NCI-H524 treated with DMSO at 0.1 percent for 48 hours (cell line): ENCODE measurements around the gene ATG2A.

Experiments used
- DNase-seq: peaks from one replicate; lab custom pipeline; 2025; lab: John Stamatoyannopoulos, UW

Gene ATG2A

GRCh38 chr11:64902102-64902900, 14.7 kb downstream of the ATG2A start:
- no peak for DNase-seq

- no peak for DNase-seq
Measured at GRCh38 chr11:64900774-64901173, 16.2 kb downstream of the ATG2A start.

GRCh38 chr11:64900263-64900678, 16.7 kb downstream of the ATG2A start:
- DNase-seq: no peak

GRCh38 chr11:64898541-64898940, 18.5 kb downstream of the ATG2A start:
- no peak for DNase-seq

GRCh38 chr11:64898076-64898445, 18.9 kb downstream of the ATG2A start:
- no peak for DNase-seq

GRCh38 chr11:64897381-64898075, 19.5 kb downstream of the ATG2A start:
- no peak for DNase-seq

- no peak for DNase-seq
Measured at GRCh38 chr11:64896448-64897022, 20.5 kb downstream of the ATG2A start.

GRCh38 chr11:64894812-64895452, 22.1 kb downstream of the ATG2A start:
- DNase-seq: no peak

- no peak for DNase-seq
Measured at GRCh38 chr11:64894070-64894811, 22.8 kb downstream of the ATG2A start.

GRCh38 chr11:64893194-64894069, 23.6 kb downstream of the ATG2A start:
- DNase-seq: no peak

- DNase-seq: no peak
Measured at GRCh38 chr11:64892838-64893193, 24.2 kb downstream of the ATG2A start.

- no peak for DNase-seq
Measured at GRCh38 chr11:64892411-64892831, 24.6 kb downstream of the ATG2A start.

GRCh38 chr11:64891880-64892279, 25.1 kb downstream of the ATG2A start:
- DNase-seq: peak; percentile 5

GRCh38 chr11:64891215-64891848, 25.7 kb downstream of the ATG2A start:
- no peak for DNase-seq

- peak; percentile 28 for DNase-seq
Measured at GRCh38 chr11:64890522-64890939, 26.5 kb downstream of the ATG2A start.

GRCh38 chr11:64888729-64889511, 28.1 kb downstream of the ATG2A start:
- no peak for DNase-seq

- no peak for DNase-seq
Measured at GRCh38 chr11:64888406-64888728, 28.6 kb downstream of the ATG2A start.

- DNase-seq: no peak
Measured at GRCh38 chr11:64887757-64888405, 29.1 kb downstream of the ATG2A start.

GRCh38 chr11:64887234-64887756, 29.7 kb downstream of the ATG2A start:
- DNase-seq: no peak
